HG03342 (cell line): ENCODE measurements around the gene CHST8.
"Not testable (repeated sequence)": the region's sequence is repeated elsewhere in the genome, so short reads cannot be mapped to it uniquely, and the experiment has no call there.

ENCODE experiments used
- ATAC-seq: cut with Tn5 transposase; IDR thresholded peaks from one replicate; pipeline ENCODE4 v1.9.1; 2021; ENCODE audit warnings: mild to moderate bottlenecking, moderate library complexity; ENCODE audit not compliant: unreplicated experiment

The CHST8 gene

DNA sequence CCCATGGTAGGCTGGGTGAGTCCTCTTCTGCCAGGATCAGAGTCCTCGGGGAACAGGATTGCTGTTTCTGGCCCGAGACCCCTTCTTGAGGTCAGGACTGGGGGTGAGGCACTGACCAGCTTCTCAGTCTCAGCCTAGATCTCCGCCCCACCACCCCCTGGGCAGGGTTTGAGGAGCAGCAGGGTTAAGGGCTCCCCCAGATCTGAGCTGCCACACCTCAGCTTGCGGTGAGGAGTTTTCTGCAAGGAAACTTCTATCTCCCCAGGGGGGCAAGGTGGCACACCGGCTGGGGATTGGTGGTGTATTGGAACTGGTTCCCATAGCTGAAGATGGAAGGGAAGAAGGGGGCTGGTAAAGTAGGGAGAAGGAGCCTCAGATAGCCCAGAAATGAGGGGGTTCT, 19.5 kb downstream of the CHST8 start:
- ATAC-seq, result no peak

- no peak for ATAC-seq
Measured at GRCh38 chr19:33641956-33642498, 20.3 kb downstream of the CHST8 start.

- ATAC-seq, result no peak
Measured at GRCh38 chr19:33644284-33644836, 22.6 kb downstream of the CHST8 start.

DNA sequence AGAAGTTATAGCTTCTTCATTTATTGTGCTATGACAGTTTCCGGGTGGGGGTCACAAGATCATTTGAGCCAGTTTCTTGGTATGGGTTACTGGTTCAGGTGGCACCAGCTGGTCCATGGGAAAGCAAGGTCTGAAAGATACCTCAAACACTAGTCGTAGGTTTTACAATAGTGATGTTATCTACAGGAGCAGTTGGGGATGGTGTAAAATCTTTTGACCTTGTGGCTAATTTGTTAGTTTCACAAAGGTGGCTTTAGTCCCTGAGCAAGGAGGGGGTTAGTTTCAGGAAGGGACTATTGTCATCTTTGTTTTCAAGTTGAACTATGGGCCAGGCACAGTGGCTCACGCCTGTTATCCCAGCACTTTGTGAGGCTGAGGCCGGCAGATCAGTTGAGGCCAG, 24.6 kb downstream of the CHST8 start:
- no peak for ATAC-seq

- no peak for ATAC-seq
Measured at GRCh38 chr19:33647146-33647545, 25.4 kb downstream of the CHST8 start.

DNA sequence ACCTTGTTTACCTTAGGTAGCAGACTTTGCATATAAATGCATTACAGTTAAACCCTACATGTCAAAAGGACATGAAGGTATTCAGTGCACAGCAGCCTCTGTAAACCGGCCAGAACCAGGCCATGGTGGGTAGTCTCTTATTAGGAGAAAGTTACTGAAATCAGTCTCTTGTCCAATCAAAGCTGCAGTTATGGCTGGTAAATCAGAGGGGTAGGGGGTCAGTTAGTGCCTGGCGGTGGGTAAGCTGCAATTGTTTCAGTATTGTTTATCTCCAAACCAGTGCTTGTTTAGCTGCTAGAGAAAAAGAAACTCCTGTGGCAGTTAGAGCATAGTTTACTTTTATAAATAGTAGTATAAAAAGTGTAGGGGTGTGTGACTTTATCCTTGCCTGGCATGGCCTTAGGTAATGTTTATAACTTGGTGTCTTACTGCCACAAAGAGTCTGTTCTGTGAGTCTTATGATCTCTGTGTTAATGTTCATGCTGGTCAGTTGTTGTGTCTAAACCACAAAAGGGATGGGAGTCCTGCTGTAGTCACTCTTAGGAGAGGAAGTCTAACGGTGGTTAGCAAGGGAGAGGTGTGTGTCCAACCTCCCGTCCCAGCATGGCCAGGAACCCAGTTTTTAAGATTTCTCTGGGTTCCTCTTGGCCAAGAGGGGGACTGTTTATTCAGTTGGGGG, 28.0 kb downstream of the CHST8 start:
- ATAC-seq, result no peak

DNA sequence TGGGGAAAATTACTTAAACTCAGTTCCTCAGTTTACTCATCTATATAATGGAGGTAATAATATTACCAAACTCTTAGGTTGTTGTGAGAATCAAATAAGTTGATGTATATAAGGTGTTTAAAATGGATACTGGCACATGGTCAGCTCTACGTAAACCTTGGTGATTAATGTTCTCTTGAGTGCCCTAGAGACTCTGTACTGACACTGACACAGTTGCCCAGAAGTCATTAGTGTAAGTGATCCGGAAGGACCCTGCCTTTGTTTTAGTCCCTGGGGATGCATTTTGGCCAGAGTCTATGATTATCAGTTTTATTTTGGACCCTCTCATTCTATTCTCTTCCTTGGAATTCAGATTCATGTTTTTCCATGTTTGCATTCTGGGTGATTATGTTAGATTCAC, 31.9 kb downstream of the CHST8 start:
- ATAC-seq, result no peak

DNA sequence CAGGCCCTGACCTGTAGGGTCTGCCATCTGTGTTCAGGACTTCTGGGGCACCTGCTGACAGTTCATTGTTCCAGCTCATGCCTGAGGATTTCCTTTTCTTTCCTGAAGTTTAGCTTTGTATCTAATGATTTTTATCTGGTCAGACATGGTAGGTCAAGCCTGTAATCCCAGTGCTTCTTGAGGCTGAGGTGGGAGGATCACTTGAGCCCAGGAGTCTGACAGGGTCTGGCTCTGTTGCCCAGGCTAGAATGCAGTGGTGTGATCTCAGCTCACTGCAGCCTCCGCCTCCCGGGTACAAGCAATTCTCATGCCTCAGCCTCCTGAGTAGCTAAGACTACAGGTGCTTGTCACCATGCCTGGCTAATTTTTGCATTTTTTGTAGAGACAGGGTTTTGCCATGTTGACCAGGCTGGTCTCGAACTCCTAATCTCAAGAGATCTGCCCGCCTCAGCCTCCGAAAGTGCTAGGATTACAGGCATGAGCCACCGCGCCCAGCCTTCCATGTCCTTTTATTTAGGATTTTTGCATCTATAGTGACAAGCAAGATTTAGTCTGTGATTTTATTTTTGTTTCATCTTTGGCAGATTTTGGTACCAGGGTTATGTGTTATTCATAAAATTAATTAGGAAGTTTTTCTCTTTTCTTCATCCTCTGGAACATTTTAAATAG, 33.2 kb downstream of the CHST8 start:
- ATAC-seq, result no peak

- ATAC-seq, result no peak
Measured at GRCh38 chr19:33659835-33660234, 38.1 kb downstream of the CHST8 start.

DNA sequence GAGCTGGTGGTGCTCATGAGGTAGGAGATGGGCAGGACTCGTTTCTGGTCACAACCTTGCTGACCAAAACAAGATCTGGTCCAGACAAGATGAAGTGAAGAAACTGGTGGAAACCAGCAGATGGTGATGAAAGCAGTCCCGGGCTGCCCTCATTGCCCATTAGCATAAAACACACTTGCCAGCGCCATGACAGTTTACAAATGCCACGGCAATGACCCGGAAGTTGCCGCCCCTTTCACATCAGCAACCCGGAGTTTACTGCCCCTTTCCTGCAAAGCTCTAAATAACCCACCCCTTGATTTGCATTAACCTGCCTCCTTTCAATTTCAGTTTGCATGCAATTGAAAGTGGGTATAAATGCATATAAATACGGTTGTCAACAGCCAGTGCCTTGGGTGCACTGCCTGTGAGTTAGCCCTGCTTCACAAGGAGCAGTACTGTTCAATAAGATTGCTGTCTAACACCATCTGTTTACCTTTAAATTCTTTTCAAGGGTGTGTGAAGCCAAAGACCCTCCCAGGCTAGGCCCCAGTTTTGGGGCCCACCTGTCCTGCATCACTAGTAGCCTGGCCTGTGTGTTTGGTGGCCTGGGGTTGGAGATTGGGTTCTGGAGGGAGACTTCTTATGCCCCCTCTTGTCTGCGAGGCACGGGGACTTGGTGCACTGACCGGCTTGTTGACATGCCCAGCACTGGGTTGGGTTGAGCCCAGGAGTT, 38.8 kb downstream of the CHST8 start:
- no peak for ATAC-seq

DNA sequence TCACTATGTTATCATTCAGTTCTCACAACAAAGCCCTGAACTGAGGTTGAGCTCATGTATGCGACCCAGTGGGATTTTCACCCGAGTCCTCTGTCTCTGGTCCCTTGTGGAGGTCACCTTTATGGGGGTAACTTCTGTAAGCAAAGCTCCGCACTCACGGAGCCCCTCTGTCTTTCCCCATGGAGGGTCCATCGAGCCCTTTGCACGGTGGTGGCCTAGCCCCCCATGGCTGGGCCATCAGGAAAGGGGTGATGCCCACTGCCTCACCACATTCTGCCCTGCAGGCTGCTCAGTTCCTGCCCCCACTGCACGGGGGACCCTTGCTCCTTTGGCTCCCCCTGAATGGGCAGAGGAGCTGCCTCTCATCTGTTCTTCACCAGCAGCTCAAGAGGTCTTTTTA, 39.6 kb downstream of the CHST8 start:
- no peak for ATAC-seq

- ATAC-seq, result no peak
Measured at GRCh38 chr19:33662391-33663092, 40.8 kb downstream of the CHST8 start.

DNA sequence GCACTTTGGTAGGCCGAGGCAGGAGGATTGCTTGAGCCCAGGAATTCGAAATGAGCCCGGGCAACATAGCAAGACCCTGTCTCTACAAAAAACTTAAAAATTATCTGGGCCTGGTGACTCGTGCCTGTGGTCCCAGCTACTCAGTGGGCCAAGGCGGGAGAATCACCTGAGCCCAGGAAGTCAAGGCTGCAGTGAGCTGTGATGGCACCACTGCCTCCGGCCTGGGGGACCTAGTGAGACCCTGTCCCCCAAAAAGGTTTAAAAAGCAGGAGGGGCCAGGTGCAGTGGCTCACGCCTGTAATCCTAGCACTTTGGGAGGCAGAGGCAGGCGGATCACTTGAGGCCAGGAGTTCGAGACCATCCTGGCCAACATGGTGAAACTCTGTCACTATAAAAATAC, 41.6 kb downstream of the CHST8 start:
- ATAC-seq, result not testable (repeated sequence)

DNA sequence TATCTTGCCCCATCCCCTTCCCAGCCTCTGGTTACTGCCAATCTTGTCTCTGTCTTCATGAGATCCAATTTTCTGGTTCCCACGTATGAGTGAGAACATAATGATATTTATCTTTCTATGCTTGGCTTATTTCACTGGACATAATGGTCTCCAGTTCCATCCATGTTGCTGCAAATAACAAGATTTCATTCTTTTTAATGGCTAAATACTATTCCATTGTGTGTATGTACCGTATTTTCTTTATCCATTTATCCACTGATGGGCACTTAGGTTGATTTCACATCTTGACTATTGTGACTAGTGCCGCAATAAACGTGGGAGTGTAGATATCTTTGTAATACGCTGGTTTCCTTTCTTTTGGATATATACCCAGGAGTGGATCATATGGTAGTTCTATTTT, 43.0 kb downstream of the CHST8 start:
- ATAC-seq, result no peak

GRCh38 chr19:33665776-33666595, 44.2 kb downstream of the CHST8 start:
- ATAC-seq, result no peak

GRCh38 chr19:33667141-33667650, 45.4 kb downstream of the CHST8 start:
- no peak for ATAC-seq

GRCh38 chr19:33667881-33668280, 46.1 kb downstream of the CHST8 start:
- no peak for ATAC-seq

- ATAC-seq, result no peak
Measured at GRCh38 chr19:33668968-33669367, 47.2 kb downstream of the CHST8 start.

DNA sequence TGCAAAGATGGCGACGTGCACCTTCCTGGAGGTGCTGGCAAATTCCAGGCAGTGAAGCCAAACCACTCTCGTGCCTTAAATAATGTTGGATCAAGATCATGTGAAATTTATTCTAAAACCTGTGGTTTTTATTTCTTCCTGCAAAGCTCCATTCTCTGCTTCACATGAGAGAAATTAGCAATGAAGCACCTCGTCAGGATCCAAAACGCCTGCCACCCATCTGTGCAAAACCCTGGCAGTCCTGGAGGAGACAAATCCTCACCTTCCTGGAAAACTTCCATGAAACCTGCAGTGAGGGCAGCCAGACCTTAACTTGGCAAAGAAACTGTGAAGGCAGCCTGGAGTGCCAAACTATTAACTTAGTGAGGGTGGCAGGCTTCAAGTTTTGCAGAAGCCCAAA, 47.6 kb downstream of the CHST8 start:
- no peak for ATAC-seq

- ATAC-seq, result no peak
Measured at GRCh38 chr19:33670398-33670797, 48.6 kb downstream of the CHST8 start.
